ENCODE measurements around the gene CLDN7. TPM values are rescaled to one million over a fixed set of nuclear protein-coding genes. Genes with fewer than 3 reads are reported as not detected.
A peak's percentile ranks its signal among the peaks of the same experiment; 100 is the strongest.

CLDN7 gene
- total RNA-seq, 4 donors from 2014 or later, result 108 to 161 (median 144) TPM

GRCh38 chr17:7241090-7241733 lies 21.1 kb downstream of the CLDN7 start:
- peaks cover 17 to 30% of the 10 kb centered on the region in 2 donors for H3K4me1 ChIP-seq
- no peaks in the 10 kb centered on the region for H3K9me3 ChIP-seq
- no peak for DNase-seq
- WGBS, 2 donors, result 27 to 35% methylated on average over 9 of the region's 9 CpGs
- H3K27me3 ChIP-seq, result no peaks in the 10 kb centered on the region
- intact Hi-C loops (cut with DNase I), result no loop called here
- TF ChIP-seq, protein P1, sequence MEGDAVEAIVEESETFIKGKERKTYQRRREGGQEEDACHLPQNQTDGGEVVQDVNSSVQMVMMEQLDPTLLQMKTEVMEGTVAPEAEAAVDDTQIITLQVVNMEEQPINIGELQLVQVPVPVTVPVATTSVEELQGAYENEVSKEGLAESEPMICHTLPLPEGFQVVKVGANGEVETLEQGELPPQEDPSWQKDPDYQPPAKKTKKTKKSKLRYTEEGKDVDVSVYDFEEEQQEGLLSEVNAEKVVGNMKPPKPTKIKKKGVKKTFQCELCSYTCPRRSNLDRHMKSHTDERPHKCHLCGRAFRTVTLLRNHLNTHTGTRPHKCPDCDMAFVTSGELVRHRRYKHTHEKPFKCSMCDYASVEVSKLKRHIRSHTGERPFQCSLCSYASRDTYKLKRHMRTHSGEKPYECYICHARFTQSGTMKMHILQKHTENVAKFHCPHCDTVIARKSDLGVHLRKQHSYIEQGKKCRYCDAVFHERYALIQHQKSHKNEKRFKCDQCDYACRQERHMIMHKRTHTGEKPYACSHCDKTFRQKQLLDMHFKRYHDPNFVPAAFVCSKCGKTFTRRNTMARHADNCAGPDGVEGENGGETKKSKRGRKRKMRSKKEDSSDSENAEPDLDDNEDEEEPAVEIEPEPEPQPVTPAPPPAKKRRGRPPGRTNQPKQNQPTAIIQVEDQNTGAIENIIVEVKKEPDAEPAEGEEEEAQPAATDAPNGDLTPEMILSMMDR (IDR thresholded peaks at IDR 0.05), result no peak
- H3K27ac ChIP-seq, result peak overlapping the region; percentile 85 to 99 (median 95)
- peak overlapping the region; percentile 28 to 86 (median 78) for H3K4me3 ChIP-seq (replicated peaks in 1 of 3)
- peaks cover 16 to 20% of the 10 kb centered on the region in 2 donors for H3K36me3 ChIP-seq

GRCh38 chr17:7240375-7240774 lies 21.9 kb downstream of the CLDN7 start:
- intact Hi-C loops (cut with DNase I), result no loop called here
- peaks cover 13 to 25% of the 10 kb centered on the region in 2 donors for H3K36me3 ChIP-seq
- peaks cover 17 to 30% of the 10 kb centered on the region in 2 donors for H3K4me1 ChIP-seq

DNA sequence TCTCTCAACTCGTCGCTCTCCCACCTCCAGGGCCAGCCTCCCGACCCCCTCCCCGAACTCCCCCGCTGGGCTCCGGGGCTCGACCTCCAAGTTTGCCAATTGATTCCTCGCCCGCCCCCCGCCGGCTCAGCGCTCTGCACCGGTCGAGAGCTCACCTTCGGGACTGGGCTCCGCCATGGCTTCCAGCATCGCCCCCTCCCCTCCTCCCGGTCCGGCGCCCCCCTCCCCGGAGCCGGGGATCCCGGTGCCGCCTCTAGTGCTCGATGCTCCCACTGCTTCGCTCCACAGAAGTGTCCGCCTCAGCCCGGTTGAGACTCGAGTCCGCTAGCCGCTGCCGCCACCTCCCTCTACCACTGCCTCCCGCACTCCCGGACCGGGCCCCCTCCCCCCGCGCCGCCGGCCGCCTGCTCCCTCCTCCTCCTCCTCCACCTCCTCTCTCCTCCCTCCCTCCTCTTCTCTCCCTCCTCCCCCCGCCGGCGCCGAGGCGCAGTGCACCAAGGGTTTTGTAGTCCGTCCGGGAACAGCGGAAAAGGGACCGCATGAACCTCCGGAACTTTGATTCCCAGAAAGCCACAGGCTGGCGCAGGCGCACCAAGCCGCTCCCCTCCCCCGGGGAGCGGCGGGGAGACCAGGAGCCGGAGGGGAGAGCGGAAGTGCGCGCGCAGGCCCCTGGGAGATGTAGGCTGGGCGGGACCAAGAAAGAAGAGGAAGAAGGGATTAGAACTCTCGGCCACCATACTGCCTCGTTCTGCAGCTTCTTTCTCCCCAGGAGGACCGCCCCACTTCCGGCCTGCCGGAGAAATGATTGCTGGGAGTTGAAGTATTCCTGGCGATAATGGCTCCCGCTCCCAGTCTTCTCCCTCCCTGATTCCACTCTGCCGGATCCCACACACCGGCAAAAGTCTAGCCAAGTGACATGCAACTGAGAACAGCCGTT lies 22.9 kb downstream of the CLDN7 start, which contains the start of gene PHF23:
Gene PHF23 (minus strand): TSS at position 367 of the 937 bp plus-strand sequence. CDS start 178 bp downstream, at position 189.
- DNase-seq, result peak; percentile 99 to 100
- no peaks in the 10 kb centered on the region for H3K27me3 ChIP-seq
- peak; percentile 34 to 76 for TF ChIP-seq POLR2A (IDR thresholded peaks at IDR 0.05)
- TF ChIP-seq, protein P1 (IDR thresholded peaks at IDR 0.05), result peak in 2 of 6 experiments; percentile 8 to 26
- peaks cover 20 to 39% of the 10 kb centered on the region in 2 donors for H3K4me1 ChIP-seq
- peaks cover 7 to 19% of the 10 kb centered on the region in 2 donors for H3K36me3 ChIP-seq
- 0% methylated on average over 54 to 59 of the region's 72 CpGs for WGBS, 2 donors
- peak within 1 kb of the TSS; percentile 73 to 96 (median 74) for H3K27ac ChIP-seq
- H3K4me3 ChIP-seq (replicated peaks in 1 of 3), result peak within 1 kb of the TSS; percentile 92 to 100 (median 99)
- H3K9me3 ChIP-seq, result no peaks in the 10 kb centered on the region
- intact Hi-C loops (cut with DNase I), result no loop called here

More at GRCh38 chr17:7240375-7240774, 21.9 kb downstream of the CLDN7 start:
- Histone ChIP-seq H3K9me3 (no peaks in the 10 kb centered on the region), H3K27ac (peak overlapping the region in 2 of 3 donors; percentile 16 to 95), H3K4me3 (replicated peaks in 1 of 3) (no peak overlapping the region), H3K27me3 (no peaks in the 10 kb centered on the region)
- 77 to 80% methylated on average over 4 of the region's 4 CpGs for WGBS, 2 donors
- no peak for DNase-seq
- TF ChIP-seq, protein P1 (IDR thresholded peaks at IDR 0.05), result no peak
- TF ChIP-seq POLR2A (IDR thresholded peaks at IDR 0.05), result no peak

DNA sequence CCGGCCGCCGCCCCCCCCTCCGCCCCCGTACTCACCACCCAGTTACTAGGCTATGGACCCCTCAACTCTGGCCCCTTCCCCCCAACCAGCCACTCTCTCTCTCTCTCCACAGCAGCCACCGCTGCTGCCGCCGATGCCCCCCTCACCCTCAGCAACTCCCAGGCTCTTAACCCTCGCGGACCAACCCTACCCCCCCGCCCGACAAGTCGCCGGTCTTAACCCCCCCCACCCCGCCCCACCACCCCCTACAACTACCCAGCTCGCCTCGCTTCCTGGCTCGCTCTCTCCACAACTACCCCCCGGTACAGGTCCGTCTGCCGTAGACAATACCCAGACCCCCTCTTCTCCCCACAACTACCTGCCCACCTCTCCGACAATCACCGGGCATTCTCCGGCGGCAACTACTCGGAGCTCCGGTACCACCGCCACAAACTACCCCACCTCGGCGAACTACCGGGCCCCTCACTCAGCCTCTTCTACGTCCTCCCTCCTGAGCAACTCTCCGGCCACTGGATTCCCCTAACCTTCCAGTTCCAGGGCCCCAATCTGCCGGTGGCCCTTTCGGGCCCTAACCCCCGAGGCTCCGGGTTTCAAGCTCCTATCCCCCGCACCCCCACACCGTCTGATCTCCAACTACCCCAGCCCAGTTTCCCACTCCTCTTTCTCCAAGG lies 23.7 kb downstream of the CLDN7 start:
- H3K27ac ChIP-seq, result peak overlapping the region; percentile 73 to 96 (median 74)
- WGBS, 2 donors, result 1% methylated on average over 35 to 37 of the region's 39 CpGs
- H3K4me1 ChIP-seq, result peaks cover 24 to 38% of the 10 kb centered on the region in 2 donors
- peaks cover 7 to 17% of the 10 kb centered on the region in 2 donors for H3K36me3 ChIP-seq
- no peaks in the 10 kb centered on the region for H3K27me3 ChIP-seq
- peak overlapping the region; percentile 92 to 100 (median 99) for H3K4me3 ChIP-seq (replicated peaks in 1 of 3)
- no peak for TF ChIP-seq POLR2A (IDR thresholded peaks at IDR 0.05)
- TF ChIP-seq, protein P1 (IDR thresholded peaks at IDR 0.05), result no peak
- intact Hi-C loops (cut with DNase I), result no loop called here
- peak; percentile 25 to 46 for DNase-seq
- no peaks in the 10 kb centered on the region for H3K9me3 ChIP-seq

Measured in thyroid gland (tissue), 4 donors.